NCI-H1417 (cell line): ENCODE results near the gene CFTR.
A peak's percentile ranks its signal among the peaks of the same experiment; 100 is the strongest.
"Not testable (repeated sequence)": the region's sequence is repeated elsewhere in the genome, so short reads cannot be mapped to it uniquely, and the experiment has no call there.

Experiments used
- DNase-seq, 3 experiments: peaks; one replicate each; lab custom pipeline; 2025; lab: John Stamatoyannopoulos, UW

CFTR gene

GRCh38 chr7:117495308-117495707 lies 15.5 kb downstream of the CFTR start:
- DNase-seq = peak in 1 of 3 experiments; percentile 70

- no peak for DNase-seq
Observed at GRCh38 chr7:117502331-117502730, 22.5 kb downstream of the CFTR start.

GRCh38 chr7:117505238-117505637 lies 25.4 kb downstream of the CFTR start:
- DNase-seq = no peak

DNA sequence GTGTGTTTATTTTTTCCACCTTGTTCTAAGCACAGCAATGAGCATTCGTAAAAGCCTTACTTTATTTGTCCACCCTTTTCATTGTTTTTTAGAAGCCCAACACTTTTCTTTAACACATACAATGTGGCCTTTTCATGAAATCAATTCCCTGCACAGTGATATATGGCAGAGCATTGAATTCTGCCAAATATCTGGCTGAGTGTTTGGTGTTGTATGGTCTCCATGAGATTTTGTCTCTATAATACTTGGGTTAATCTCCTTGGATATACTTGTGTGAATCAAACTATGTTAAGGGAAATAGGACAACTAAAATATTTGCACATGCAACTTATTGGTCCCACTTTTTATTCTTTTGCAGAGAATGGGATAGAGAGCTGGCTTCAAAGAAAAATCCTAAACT lies 28.9 kb downstream of the CFTR start:
- DNase-seq = no peak

GRCh38 chr7:117517194-117517593 lies 37.4 kb downstream of the CFTR start:
- not testable (repeated sequence) for DNase-seq

GRCh38 chr7:117530390-117530789 lies 50.6 kb downstream of the CFTR start:
- no peak for DNase-seq

DNA sequence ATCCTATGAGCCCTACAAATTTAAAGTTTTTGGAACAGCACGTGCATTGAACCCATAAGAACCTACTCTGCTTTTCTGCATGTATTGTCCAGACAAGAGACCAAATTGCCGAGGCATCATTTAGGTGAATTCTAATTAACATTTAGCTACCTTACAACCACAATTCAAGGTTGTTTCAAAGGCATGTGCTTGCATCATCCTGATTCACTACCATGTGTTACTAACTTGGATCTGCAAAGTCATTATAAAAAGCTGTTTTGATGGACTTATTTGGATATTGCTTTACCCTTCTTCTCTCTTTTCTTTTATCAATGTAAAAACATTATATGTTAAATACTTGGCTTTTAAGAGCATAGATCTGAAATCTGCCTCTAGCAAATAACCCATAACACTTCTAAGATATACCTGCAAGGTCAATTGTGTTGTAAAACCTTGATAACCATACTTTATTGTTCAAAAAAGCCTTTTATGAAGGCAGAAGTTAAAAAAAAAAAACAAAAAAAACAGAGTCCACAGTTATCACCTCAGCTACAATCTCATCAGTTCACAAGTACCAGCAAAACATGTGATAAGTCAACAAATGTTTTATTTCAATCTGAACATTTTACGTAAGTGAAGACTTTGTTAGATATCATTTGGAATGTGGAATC lies 51.9 kb downstream of the CFTR start:
- DNase-seq = no peak

GRCh38 chr7:117538053-117538452 lies 58.2 kb downstream of the CFTR start:
- DNase-seq = no peak

GRCh38 chr7:117544061-117544460 lies 64.2 kb downstream of the CFTR start:
- DNase-seq = no peak

GRCh38 chr7:117548035-117548434 lies 68.2 kb downstream of the CFTR start:
- DNase-seq = no peak

DNA sequence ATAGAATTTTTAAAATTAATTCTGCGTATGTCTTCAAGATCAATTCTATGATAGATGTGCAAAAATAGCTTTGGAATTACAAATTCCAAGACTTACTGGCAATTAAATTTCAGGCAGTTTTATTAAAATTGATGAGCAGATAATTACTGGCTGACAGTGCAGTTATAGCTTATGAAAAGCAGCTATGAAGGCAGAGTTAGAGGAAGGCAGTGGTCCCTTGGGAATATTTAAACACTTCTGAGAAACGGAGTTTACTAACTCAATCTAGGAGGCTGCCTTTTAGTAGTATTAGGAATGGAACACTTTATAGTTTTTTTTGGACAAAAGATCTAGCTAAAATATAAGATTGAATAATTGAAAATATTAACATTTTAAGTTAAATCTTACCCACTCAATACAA lies 70.8 kb downstream of the CFTR start:
- DNase-seq = no peak

- DNase-seq = no peak
Observed at GRCh38 chr7:117552660-117553059, 72.8 kb downstream of the CFTR start.

DNA sequence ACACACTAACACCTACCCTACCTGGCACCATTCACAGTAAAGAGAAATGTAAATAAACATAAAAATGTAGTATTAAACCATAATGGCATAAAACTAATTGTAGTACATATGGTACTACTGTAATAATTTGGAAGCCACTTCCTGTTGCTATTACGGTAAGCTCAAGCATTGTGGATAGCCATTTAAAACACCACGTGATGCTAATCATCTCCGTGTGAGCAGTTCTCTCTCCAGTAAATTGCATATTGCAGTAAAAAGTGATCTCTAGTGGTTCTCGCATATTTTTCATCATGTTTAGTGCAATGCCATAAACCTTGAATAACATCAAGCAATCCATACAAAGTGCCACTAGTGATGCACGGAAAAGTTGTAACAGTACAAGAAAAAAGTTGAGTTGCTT lies 75.4 kb downstream of the CFTR start:
- peak; percentile 7 to 75 (median 25) for DNase-seq

DNA sequence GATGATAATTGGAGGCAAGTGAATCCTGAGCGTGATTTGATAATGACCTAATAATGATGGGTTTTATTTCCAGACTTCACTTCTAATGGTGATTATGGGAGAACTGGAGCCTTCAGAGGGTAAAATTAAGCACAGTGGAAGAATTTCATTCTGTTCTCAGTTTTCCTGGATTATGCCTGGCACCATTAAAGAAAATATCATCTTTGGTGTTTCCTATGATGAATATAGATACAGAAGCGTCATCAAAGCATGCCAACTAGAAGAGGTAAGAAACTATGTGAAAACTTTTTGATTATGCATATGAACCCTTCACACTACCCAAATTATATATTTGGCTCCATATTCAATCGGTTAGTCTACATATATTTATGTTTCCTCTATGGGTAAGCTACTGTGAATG lies 79.6 kb downstream of the CFTR start:
- DNase-seq = no peak

- no peak for DNase-seq
Observed at GRCh38 chr7:117560030-117560429, 80.2 kb downstream of the CFTR start.

DNA sequence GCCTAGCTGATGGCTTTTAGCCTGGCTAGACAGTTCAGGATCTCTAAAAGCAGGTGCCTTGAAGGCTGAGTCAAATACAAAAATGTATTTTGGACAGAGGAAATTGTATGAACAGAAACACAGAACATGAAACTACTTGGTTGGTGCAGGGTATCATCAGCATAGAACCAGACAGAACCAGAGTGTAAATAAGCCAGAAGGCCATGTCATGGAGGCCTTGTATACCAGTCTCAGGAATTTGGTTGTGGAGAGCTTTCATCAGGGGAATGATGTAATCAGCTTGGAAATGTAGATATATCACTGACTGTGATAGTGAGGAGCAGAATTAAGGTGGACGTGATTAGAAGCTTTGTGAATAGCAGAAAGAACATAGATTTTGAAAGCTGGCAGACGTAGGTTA lies 82.9 kb downstream of the CFTR start:
- DNase-seq = no peak

- DNase-seq = no peak
Observed at GRCh38 chr7:117564080-117564479, 84.3 kb downstream of the CFTR start.

DNA sequence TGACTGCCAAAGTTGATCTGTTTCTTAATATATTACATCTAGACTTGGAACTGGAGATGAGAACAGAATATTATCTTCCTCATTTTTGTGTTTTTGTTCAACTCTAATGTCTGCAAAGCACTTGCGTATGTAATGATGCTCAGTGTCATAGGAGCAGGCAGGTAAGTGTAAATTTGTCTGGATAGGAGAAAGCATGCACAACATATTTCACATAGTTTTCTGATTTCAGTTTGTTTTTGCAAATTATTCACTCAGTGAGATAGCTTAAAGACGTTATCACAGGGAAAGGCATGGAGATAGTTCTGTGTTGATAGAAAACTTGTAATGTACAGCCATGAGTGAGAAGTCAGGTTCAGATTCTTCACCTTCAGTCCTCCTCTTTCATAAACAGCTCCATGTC lies 84.8 kb downstream of the CFTR start:
- DNase-seq = no peak

GRCh38 chr7:117565226-117565625 lies 85.4 kb downstream of the CFTR start:
- DNase-seq = no peak

DNA sequence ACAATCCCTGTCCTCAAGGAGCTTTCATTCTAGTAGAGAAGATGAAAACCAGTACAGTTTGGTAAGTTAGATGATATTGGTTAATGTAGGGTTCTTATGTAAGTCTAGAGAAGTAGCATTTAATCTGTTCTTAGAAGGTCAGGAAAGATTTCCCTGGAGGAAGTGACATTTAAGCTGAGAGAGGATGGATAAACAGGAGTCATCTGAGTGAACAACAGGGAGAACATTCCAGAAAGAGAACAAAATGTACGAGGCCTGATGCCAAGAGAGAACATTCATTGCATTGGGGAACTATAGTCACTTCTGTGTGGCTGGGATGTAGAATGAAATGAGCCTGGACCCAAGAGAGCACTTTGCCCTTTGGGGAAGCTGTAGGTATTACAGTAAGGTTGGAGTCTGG lies 88.0 kb downstream of the CFTR start:
- no peak for DNase-seq

- peak in 2 of 3 experiments; percentile 59 to 91 for DNase-seq
Observed at GRCh38 chr7:117572856-117573620, 93.2 kb downstream of the CFTR start.

DNA sequence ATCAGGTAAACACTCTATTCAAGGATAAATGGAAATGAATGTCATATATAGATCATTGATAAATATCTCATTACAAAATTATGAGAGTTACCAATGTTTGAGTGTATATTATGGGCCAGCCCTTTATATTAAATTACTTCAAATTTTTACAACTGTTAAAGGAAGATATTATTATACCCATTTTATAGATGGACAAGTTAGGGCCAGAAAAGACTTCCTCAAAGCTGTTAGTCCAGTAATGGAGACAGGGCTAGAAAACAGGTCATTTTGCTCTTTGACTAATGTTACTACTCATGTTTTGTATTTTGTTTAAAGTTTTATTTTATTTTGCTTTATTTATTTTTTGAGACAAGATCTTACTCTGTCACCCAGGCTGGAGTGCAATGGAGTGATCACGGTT lies 101.6 kb downstream of the CFTR start:
- DNase-seq = no peak

DNA sequence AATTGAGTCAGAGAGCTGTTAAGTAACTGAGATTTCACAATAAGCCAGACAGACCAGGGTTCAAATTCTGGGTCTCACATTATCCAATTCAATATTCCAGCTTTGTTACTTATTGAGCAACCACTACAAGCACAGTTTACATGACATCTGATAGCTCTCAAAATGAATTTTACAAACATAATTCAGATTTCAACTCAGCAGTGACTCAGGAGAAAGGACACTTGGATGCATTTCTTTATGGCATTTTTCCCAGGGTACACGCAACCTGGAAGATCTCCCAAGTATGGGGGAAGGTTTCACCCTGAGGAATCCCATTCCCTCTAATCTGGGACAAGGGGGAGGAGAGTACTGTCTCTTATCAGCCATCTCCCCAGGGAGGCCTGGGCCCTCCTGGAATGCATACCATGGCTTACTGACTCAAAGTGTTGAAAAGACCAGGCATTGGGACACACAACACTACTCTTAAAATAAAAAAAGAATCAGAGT lies 102.4 kb downstream of the CFTR start:
- DNase-seq = no peak

- no peak for DNase-seq
Observed at GRCh38 chr7:117587931-117588330, 108.1 kb downstream of the CFTR start.
